ENCODE results near the gene INPP5J.

INPP5J gene

DNA sequence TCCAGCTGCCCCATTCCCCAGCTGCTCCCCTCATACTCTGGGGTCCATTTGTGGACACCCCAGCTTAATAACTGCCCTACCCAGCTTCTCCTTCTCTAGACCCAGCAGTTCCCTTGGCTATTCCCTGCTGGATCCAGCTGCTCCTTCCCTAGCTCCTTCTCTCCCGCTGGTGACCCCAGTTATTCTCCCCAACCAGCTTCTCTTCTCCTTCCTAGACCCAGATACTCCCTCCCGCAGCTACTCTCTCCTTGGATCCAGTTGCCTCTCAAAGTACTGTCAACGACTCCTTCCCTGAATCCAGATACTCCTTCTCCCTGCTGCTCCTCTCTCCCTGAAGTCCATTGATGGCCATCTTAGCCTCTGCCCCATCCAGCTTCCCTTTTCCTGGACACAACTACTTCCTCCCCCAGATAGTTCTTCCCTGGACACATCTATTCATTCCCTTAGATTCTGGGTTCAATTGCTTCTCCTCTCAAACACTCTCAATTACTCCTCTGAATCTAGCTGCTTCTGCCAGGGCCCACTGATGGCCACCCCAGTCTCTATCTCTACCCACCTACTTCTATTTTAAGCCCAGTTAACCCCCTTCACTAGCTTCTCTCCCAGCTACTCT lies 27.0 kb upstream of the INPP5J start:
- TF ChIP-seq GATA2 (IDR thresholded peaks at IDR 0.05; ENCODE audit: low read depth, low read length): no peak
- no peak for TF ChIP-seq GATA3 (IDR thresholded peaks at IDR 0.05; ENCODE audit: low read depth, low read length)

DNA sequence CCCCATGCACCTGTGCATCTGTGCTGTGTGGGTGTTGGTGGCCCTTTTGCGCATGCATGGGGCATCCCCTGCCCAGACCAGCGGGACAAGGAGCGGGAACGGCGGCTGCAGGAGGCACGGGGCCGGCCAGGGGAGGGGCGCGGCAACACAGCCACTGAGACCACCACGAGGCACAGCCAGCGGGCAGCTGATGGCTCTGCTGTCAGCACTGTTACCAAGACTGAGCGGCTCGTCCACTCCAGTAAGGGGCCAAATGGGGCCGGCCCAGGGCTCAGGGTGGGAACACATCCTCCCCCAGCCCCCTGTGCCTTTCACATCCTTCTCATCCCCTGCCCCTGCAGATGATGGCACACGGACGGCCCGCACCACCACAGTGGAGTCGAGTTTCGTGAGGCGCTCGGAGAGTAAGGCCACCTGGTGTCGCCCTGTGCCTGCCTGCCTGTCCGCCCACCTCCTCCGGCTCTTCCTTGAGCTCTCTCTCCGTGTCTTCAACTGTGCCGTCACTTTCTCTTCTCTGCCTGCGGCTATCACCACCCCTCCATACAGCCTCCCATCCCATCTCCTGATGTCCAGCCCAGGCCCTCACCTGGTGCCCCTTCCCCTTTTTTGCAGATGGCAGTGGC lies 26.0 kb upstream of the INPP5J start:
- TF ChIP-seq GATA2 (IDR thresholded peaks at IDR 0.05; ENCODE audit: low read depth, low read length) (no peak), GATA3 (IDR thresholded peaks at IDR 0.05; ENCODE audit: low read depth, low read length) (no peak)

DNA sequence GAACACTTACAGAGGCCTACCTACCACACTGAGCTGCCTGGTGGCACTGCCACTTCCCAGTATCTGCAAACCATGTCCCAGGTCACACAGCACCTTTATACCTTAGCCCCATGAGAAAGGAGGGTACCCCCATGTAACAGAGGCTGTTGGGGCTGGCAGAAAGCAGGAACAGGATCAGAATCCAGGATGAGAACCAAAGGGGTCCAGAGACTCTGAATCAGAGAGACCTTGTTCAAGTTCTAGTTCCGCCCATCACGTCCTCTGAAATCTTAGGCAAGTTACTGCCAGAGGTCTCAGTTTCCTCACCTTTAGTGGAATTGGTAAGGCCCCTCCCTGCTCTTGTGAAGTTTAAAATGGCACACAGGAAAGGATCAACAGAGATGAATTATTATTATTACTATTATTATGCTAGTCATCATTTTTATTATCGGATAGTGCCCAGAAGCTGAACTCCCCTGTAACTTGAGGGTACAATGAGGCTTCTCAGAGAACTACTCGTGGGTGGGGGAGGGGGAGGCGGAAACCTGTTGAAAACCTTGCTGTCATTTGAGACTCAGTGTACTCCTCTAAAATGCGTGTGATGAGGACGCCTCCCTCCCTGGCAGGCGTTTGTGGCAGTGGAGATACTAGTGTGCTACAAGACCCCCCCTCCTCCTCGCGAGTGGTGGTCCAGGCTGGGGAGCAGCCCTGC lies 24.7 kb upstream of the INPP5J start:
- TF ChIP-seq GATA2 (IDR thresholded peaks at IDR 0.05; ENCODE audit: low read depth, low read length) (no peak), GATA3 (IDR thresholded peaks at IDR 0.05; ENCODE audit: low read depth, low read length) (no peak)

DNA sequence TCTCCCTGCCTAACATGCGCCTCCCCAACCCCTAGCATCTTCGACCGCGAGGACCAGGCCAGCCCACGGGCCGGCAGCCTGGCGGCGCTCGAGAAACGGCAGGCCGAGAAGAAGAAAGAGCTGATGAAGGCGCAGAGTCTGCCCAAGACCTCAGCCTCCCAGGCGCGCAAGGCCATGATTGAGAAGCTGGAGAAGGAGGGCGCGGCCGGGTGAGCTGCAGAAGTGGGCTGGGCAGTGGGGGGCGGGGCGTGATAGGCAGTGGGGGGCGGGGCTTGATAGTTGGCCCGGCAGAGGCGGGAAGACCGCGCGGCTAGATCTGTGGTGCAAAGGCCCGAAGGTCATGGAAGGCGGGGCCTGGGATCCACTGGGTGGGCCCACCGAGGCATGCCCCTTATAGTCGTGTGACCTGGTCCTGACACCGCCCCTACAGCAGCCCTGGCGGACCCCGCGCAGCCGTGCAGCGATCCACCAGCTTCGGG lies 24.1 kb upstream of the INPP5J start:
- no peak for TF ChIP-seq GATA2 (IDR thresholded peaks at IDR 0.05; ENCODE audit: low read depth, low read length)
- TF ChIP-seq GATA3 (IDR thresholded peaks at IDR 0.05; ENCODE audit: low read depth, low read length): no peak

DNA sequence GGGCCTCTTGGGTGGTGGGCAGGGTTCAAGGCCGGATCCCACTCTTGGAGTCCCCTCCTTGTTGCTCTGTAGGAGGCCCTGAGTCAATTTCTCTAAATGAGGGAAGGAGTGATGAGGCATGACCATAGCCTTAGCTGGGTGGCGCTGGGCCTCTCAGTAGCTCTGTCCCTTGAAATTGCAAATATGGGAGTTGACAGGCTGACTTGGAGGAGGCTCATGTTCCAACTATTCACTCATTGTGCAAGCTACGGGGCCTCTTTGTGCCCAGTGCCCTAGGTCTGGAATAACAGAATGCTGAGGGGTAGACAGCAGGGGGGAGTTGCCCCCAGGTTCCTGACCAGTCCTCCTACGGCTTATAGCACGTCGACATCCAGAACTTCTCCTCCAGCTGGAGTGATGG lies 23.4 kb upstream of the INPP5J start:
- TF ChIP-seq GATA2 (IDR thresholded peaks at IDR 0.05; ENCODE audit: low read depth, low read length) (no peak), GATA3 (IDR thresholded peaks at IDR 0.05; ENCODE audit: low read depth, low read length) (no peak)

DNA sequence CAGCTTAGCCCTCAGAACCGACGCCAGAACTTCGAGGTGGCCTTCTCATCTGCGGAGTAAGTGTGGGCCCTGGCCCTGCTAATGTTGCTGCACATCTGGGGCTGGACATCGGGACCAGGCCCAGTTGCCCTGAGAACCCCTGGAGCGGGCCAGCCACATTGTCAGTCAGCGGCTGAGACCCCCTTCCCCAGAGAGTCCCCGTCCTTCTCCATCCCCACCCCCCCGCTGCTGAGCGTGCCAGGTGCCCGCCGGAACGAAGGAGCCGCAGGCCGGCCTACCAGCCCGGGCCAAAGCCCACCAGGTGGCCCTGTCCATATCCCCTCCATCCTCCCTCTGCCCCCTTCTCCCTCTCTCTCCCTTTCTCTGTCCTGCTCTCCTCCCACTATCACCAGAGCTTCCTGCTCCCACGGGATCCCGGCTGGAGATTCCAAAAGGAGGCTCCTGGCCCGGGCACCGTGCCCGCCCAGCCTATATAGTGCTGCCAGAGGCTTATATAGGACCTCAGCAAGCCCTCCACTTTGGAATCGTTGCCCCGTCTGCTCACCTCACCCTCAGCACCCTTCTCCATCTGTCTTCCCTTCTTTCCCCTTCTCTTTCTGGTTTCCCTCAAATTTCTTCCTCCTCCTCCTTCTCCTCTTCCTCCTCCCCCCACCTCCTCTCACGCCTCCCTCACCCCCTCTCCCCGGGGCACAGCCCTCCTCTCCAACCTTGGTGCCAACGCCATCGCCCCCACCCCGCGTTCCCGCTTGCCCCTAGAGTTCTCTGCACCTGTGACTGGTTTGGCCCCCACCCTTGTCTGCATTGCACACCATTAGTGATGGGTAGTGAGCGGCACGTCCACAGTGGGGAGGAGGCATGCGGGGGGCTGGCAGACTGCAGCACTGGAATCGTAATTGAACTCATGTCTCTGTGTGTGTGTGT lies 22.7 kb upstream of the INPP5J start:
- no peak for TF ChIP-seq GATA3 (IDR thresholded peaks at IDR 0.05; ENCODE audit: low read depth, low read length)
- TF ChIP-seq GATA2 (IDR thresholded peaks at IDR 0.05; ENCODE audit: low read depth, low read length): no peak

DNA sequence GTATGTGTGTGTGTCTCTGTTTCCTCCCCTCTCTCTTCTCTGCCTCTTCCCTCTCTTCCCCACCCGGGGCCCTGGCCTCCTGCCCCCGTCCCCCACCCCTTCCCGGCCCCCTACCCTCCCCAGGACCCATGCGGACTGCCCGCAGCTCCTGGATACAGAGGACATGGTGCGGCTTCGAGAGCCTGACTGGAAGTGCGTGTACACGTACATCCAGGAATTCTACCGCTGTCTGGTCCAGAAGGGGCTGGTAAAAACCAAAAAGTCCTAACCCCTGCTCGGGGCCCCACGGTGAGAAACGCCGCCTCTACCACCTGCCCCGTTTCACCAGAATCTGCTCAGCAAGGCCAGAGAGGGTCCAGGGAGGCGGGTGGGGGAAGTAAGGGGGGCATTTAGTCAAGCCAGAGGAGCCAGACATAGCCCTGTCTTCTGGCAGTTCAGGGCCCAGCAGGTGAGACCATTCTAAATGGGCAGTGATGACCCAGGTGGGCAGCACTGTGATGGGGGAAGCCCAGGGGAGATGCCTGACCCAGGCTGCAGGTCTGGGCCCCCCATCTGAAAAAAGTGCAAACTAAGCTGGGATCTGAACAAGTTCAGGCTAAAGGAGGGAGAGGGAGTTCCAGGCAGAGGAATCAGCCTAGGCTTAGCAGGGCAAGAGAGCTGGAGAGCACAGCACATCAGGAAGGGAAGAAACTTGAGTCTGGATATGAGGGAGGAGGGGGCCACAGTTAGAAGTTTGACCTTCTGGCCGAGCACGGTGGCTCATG lies 21.8 kb upstream of the INPP5J start:
- TF ChIP-seq GATA3 (IDR thresholded peaks at IDR 0.05; ENCODE audit: low read depth, low read length) (no peak), GATA2 (IDR thresholded peaks at IDR 0.05; ENCODE audit: low read depth, low read length) (no peak)

DNA sequence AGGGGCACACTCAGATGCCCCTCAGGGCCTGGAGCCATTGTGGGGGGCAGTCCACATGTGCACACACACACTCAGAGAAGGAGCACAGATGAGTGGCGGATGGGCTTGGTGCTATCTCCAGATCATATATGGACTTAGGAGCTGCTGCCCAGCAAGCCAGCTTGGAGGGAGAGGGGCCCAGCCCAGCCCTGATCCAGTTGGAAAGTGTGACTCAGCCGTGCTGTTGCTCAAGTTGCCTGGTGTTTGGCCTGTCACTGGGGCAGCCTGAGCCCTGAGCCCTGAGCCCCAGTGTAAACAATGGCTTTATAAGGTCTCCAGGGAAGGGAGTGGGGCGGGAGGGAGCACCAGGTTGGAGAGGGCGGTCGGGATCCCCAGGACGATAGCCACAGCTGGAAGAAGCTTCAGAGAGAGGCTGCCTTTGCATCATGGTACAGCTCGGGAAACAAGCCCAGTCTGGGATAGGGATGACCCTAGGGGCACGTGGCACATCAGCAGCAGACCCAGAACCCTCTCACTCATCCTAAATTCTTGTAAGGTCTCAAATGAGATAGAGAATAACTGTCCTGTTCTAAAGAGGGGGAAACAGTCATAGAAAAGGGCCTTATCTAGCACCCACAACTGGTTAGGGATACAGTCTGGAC lies 20.2 kb upstream of the INPP5J start:
- no peak for TF ChIP-seq GATA3 (IDR thresholded peaks at IDR 0.05; ENCODE audit: low read depth, low read length)
- TF ChIP-seq GATA2 (IDR thresholded peaks at IDR 0.05; ENCODE audit: low read depth, low read length): no peak

DNA sequence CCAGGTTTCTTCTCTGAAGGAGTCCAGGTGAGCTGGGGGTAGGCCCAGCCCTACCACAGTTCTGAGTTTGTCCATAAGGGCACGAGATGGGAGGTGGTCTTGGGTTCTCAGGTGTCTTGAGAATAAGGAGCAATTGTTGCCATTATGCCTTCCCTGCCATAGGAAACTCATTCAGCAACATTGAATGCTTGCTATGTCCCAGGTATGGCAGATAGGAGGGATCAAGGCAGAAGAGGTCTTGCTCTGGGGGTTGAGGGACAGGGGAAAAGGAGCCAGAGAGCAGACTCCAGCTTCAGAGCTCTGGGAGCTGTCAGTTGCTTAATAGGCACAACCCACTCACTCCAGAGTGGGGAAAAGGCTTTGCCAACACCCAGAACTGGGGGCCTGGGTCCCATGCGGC lies 19.7 kb upstream of the INPP5J start:
- TF ChIP-seq GATA3 (IDR thresholded peaks at IDR 0.05; ENCODE audit: low read depth, low read length): no peak

DNA sequence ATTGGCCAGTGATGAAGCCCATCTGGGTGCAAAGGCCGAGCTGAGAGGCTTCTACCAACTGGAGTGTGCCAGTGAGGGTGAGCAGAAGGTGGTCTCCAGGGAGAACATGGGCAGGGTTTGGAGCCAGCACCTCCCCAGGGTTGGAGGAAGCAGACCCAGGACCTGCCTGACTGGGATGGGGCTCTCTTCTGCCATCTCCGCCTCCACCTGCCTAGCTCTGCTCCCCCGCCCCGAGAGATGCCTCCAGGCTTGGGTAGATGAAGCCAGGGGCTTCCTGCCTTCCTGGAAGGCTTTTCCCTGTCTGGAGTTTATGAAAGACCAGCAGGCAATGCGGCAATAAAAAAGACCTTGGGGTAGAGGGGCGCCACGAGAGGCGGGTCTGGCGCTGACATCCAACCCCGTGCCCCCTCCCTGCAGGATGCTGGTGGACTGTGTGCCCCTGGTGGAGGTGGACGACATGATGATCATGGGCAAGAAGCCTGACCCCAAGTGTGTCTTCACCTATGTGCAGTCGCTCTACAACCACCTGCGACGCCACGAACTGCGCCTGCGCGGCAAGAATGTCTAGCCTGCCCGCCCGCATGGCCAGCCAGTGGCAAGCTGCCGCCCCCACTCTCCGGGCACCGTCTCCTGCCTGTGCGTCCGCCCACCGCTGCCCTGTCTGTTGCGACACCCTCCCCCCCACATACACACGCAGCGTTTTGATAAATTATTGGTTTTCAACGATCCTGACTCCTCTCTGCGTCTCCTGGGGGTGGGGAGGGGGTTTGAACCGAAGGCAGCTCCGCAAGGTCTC lies 18.7 kb upstream of the INPP5J start:
- TF ChIP-seq GATA2 (IDR thresholded peaks at IDR 0.05; ENCODE audit: low read depth, low read length) (no peak), GATA3 (IDR thresholded peaks at IDR 0.05; ENCODE audit: low read depth, low read length) (no peak)

DNA sequence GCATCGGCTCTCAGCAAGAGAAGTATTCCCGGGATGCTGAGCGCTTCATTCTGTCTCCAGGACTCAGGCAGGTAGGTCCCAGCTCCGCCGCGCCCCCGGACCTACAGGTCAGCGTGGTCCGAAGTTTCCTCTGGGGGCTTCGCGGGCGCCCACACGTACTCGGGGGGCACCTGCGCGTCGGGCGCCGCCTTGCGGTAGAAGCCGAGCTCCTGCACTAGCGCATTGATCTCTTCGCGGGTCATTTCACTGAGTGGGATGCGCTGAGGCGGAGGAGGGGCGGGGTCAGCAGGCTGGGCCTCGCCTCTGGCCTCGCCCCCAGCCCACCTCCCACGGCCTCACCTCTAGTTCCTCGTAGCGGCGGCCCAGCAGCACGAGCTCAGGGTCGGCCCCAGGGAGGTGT lies 17.9 kb upstream of the INPP5J start:
- TF ChIP-seq GATA3 (IDR thresholded peaks at IDR 0.05; ENCODE audit: low read depth, low read length) (no peak), GATA2 (IDR thresholded peaks at IDR 0.05; ENCODE audit: low read depth, low read length) (no peak)

DNA sequence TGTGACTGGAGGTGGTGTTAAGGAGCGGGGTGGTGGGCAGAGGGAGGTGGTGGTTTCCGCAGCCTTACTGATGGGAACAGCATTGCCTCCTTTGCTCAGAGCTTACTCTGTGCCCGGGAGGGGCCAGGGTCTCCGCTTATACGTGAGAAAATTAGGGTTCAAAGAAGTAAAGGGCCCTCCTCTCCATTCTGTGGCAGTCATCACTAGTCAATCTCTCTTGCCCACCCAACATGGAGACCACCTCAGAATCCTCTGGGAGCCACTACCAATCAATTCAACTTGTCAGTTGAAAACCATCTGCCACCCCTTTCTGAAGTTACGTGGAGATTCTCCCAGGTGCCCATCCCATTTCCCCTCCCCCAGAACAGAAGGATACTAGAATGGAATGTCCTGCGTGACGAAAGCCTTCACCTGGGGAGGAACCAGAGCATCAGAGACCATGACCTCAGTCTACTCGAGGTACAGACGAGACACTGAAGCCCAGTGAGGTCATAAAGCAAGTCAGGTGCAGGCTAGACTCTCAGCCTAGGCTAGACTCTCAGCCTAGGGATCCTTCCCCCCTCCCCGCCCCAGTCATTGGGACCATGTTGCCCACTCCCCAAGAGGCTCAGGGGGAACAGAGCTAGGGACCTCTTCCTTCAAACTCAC lies 17.4 kb upstream of the INPP5J start:
- no peak for TF ChIP-seq GATA2 (IDR thresholded peaks at IDR 0.05; ENCODE audit: low read depth, low read length)
- TF ChIP-seq GATA3 (IDR thresholded peaks at IDR 0.05; ENCODE audit: low read depth, low read length): no peak

Data from SH-SY5Y (cell line).